ENCODE data around the gene TMEM235. TPM values are rescaled to one million over a fixed set of nuclear protein-coding genes. Genes with fewer than 3 reads are reported as not detected.
A peak's percentile ranks its signal among the peaks of the same experiment; 100 is the strongest.

TMEM235 gene
- total and polyA plus RNA-seq, 9 of the 15 experiments (the other 6 are each of a cell fraction or from before 2014, with no cell fraction given), result not detected

DNA sequence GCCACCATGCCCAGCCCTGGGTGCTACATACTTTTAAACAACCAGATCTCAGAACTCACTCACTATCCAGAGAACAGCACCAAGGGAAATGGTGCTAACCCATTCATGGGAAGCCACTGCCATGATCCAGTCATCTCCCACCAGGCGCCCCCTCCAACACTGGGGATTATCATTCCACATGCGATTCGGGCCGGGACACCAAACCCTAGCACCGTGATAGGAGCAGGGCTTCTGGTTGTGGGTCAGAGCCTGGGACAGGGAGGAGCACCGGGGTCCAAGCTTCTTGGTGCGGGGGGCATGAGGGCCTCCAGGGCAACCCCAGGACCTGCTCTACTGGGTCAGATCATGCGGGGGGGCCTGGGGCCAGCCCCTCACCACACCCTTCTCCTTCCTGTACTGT lies 4.5 kb downstream of the TMEM235 start:
- Histone ChIP-seq H3K4me3 (no peak overlapping the region), H3K36me3 (ENCODE audit: control insufficient read depth, insufficient read depth, low read length) (no peaks in the 10 kb centered on the region), H3K9me3 (replicated peaks; ENCODE audit: control insufficient read depth, insufficient read depth, low read depth, low read length) (no peaks in the 10 kb centered on the region), H3K27me3 (ENCODE audit: control insufficient read depth in 2 of 2, insufficient read depth in 2 of 2, low read length in 2 of 2) (no peaks in the 10 kb centered on the region), H3K27ac (ENCODE audit: extremely low read depth, low read depth, low read length) (no peak overlapping the region), H3K9me1 (ENCODE audit: control insufficient read depth, insufficient read depth, low read length) (peaks cover 6% of the 10 kb centered on the region), H2AFZ (ENCODE audit: low read depth, low read length) (no peak overlapping the region), H3K4me2 (ENCODE audit: insufficient read depth, low read length) (no peak overlapping the region), H3K79me2 (ENCODE audit: control insufficient read depth, insufficient read depth, low read length) (no peaks in the 10 kb centered on the region), H3K4me1 (replicated peaks in 1 of 2; ENCODE audit: control insufficient read depth in 2 of 2, insufficient read depth in 2 of 2, low read length in 2 of 2) (peaks cover 11 to 62% of the 10 kb centered on the region in 2 experiments; a peak in 4 of 5 replicates), H4K20me1 (replicated peaks; ENCODE audit: control insufficient read depth, insufficient read depth, low read length) (no peaks in the 10 kb centered on the region), H3K9ac (ENCODE audit: insufficient read depth in 1 of 2, low read depth in 2 of 2, low read length in 2 of 2) (peak overlapping the region in 1 of 2 experiments; percentile 37; a peak in 1 of 4 replicates)
- ATAC-seq (no peak), DNase-seq (ENCODE audit: extremely low read depth in 1 of 4, low spot score in 3 of 4) (no peak), FAIRE-seq (no peak)
- CTCF ChIA-PET (ENCODE audit: low intra/inter-chr PET ratio), result no interaction called here
- in situ Hi-C loops (cut with MboI) (no loop called here), intact Hi-C loops (cut with micrococcal nuclease) (no loop called here)
- no TSS peak for BruUV-seq (replicated peaks)
- 65% methylated on average over 8 of the region's 8 CpGs for WGBS (ENCODE audit: insufficient coverage, low coverage, missing lambda C conversion rate)
- POLR2A ChIA-PET, result interaction anchor here (0.6 to 4.0 kb wide), 2 partner anchors 10 to 227 kb away, joined by 3 to 14 read pairs; no protein-coding TSS in a partner anchor
- TF ChIP-seq, protein P1, sequence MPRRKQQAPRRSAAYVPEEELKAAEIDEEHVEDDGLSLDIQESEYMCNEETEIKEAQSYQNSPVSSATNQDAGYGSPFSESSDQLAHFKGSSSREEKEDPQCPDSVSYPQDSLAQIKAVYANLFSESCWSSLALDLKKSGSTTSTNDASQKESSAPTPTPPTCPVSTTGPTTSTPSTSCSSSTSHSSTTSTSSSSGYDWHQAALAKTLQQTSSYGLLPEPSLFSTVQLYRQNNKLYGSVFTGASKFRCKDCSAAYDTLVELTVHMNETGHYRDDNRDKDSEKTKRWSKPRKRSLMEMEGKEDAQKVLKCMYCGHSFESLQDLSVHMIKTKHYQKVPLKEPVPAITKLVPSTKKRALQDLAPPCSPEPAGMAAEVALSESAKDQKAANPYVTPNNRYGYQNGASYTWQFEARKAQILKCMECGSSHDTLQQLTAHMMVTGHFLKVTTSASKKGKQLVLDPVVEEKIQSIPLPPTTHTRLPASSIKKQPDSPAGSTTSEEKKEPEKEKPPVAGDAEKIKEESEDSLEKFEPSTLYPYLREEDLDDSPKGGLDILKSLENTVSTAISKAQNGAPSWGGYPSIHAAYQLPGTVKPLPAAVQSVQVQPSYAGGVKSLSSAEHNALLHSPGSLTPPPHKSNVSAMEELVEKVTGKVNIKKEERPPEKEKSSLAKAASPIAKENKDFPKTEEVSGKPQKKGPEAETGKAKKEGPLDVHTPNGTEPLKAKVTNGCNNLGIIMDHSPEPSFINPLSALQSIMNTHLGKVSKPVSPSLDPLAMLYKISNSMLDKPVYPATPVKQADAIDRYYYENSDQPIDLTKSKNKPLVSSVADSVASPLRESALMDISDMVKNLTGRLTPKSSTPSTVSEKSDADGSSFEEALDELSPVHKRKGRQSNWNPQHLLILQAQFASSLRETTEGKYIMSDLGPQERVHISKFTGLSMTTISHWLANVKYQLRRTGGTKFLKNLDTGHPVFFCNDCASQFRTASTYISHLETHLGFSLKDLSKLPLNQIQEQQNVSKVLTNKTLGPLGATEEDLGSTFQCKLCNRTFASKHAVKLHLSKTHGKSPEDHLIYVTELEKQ (CRISPR knock-in tag; IDR thresholded peaks at IDR 0.05), result no peak
- TF ChIP-seq ARNT (IDR thresholded peaks at IDR 0.05) (no peak), RBFOX2 (IDR thresholded peaks at IDR 0.05; ENCODE audit: low read depth, low read length) (no peak), U2AF2 (optimal IDR thresholded peaks at IDR 0.05; ENCODE audit: low read depth, low read length) (no peak), ZNF354B (CRISPR knock-in tag; IDR thresholded peaks at IDR 0.05) (no peak), HDAC3 (IDR thresholded peaks at IDR 0.05; ENCODE audit: borderline replicate concordance, partially characterized antibody) (no peak), BACH1 (tag; IDR thresholded peaks at IDR 0.05) (no peak), SPI1 (IDR thresholded peaks at IDR 0.05; ENCODE audit: borderline replicate concordance, low read depth, low read length) (no peak), ZNF75A (CRISPR knock-in tag; IDR thresholded peaks at IDR 0.05) (no peak)
- TF ChIP-seq, protein P2, sequence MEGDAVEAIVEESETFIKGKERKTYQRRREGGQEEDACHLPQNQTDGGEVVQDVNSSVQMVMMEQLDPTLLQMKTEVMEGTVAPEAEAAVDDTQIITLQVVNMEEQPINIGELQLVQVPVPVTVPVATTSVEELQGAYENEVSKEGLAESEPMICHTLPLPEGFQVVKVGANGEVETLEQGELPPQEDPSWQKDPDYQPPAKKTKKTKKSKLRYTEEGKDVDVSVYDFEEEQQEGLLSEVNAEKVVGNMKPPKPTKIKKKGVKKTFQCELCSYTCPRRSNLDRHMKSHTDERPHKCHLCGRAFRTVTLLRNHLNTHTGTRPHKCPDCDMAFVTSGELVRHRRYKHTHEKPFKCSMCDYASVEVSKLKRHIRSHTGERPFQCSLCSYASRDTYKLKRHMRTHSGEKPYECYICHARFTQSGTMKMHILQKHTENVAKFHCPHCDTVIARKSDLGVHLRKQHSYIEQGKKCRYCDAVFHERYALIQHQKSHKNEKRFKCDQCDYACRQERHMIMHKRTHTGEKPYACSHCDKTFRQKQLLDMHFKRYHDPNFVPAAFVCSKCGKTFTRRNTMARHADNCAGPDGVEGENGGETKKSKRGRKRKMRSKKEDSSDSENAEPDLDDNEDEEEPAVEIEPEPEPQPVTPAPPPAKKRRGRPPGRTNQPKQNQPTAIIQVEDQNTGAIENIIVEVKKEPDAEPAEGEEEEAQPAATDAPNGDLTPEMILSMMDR (IDR thresholded peaks at IDR 0.05 in 2 of 3, conservative IDR thresholded peaks at IDR 0.05 in 1 of 3; ENCODE audit: insufficient read depth in 2 of 3, low read depth in 1 of 3, low read length in 3 of 3), result no peak
- TF ChIP-seq, protein P3, sequence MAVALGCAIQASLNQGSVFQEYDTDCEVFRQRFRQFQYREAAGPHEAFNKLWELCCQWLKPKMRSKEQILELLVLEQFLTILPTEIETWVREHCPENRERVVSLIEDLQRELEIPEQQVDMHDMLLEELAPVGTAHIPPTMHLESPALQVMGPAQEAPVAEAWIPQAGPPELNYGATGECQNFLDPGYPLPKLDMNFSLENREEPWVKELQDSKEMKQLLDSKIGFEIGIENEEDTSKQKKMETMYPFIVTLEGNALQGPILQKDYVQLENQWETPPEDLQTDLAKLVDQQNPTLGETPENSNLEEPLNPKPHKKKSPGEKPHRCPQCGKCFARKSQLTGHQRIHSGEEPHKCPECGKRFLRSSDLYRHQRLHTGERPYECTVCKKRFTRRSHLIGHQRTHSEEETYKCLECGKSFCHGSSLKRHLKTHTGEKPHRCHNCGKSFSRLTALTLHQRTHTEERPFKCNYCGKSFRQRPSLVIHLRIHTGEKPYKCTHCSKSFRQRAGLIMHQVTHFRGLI (CRISPR knock-in tag; IDR thresholded peaks at IDR 0.05), result no peak
- TF ChIP-seq, protein P4, sequence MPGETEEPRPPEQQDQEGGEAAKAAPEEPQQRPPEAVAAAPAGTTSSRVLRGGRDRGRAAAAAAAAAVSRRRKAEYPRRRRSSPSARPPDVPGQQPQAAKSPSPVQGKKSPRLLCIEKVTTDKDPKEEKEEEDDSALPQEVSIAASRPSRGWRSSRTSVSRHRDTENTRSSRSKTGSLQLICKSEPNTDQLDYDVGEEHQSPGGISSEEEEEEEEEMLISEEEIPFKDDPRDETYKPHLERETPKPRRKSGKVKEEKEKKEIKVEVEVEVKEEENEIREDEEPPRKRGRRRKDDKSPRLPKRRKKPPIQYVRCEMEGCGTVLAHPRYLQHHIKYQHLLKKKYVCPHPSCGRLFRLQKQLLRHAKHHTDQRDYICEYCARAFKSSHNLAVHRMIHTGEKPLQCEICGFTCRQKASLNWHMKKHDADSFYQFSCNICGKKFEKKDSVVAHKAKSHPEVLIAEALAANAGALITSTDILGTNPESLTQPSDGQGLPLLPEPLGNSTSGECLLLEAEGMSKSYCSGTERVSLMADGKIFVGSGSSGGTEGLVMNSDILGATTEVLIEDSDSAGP (CRISPR knock-in tag; IDR thresholded peaks at IDR 0.05), result no peak
- TF ChIP-seq, protein P5, sequence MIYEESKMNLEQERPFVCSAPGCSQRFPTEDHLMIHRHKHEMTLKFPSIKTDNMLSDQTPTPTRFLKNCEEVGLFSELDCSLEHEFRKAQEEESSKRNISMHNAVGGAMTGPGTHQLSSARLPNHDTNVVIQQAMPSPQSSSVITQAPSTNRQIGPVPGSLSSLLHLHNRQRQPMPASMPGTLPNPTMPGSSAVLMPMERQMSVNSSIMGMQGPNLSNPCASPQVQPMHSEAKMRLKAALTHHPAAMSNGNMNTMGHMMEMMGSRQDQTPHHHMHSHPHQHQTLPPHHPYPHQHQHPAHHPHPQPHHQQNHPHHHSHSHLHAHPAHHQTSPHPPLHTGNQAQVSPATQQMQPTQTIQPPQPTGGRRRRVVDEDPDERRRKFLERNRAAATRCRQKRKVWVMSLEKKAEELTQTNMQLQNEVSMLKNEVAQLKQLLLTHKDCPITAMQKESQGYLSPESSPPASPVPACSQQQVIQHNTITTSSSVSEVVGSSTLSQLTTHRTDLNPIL (CRISPR knock-in tag; IDR thresholded peaks at IDR 0.05), result no peak
